ENCODE results near the gene AURKAIP1. TPM values are rescaled to one million over a fixed set of nuclear protein-coding genes. Genes with fewer than 3 reads are reported as not detected.

The AURKAIP1 gene
- total RNA-seq, 1 experiment from 2014 or later = 196 TPM

DNA sequence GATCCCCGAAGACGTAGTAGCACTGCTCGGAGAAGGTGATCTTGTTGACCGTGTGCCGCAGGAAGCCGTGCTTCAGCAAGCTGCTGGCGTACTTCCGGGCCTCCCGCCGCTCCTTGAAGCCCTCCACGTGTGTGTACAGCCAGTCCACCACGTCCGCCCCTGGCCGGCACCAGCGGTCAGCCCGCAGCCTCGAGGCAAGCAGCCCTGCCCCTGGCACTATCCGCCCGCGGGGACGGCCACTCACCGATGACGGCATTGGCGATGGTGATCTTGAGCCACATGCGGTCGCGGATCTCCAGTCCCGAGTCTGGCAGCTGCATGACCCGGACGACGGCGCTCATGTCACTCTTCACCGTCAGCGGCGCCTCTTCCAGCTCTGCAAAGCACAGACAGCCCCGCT is 36.7 kb downstream of the AURKAIP1 start:
- Histone ChIP-seq H3K9me3 (ENCODE audit: control insufficient read depth, low read depth, low read length) (no peaks in the 10 kb centered on the region), H3K23ac (ENCODE audit: insufficient read length, low read depth, low read length) (no peak overlapping the region), H4K5ac (ENCODE audit: insufficient read length, low read depth, low read length) (no peak overlapping the region), H4K20me1 (ENCODE audit: control insufficient read depth, insufficient read depth, insufficient read length) (no peaks in the 10 kb centered on the region), H2AFZ (ENCODE audit: low read length) (no peak overlapping the region), H3K56ac (ENCODE audit: insufficient read length, low read depth, low read length) (no peak overlapping the region), H2BK12ac (ENCODE audit: insufficient read length, low read depth, low read length) (no peak overlapping the region), H3K79me2 (ENCODE audit: insufficient read depth, low read length) (no peaks in the 10 kb centered on the region), H3K4me2 (ENCODE audit: insufficient read depth, insufficient read length, low read length) (no peak overlapping the region), H3K14ac (ENCODE audit: insufficient read depth, low read length) (no peak overlapping the region), H3K9ac (ENCODE audit: extremely low read depth, insufficient read length, low read length) (no peak overlapping the region), H2AK5ac (ENCODE audit: insufficient read length, low read length) (no peak overlapping the region), H3K23me2 (ENCODE audit: insufficient read length, low read depth, low read length, poor library complexity, severe bottlenecking) (no peaks in the 10 kb centered on the region), H3K27me3 (ENCODE audit: insufficient read depth, low read length) (no peaks in the 10 kb centered on the region), H3K4me1 (ENCODE audit: insufficient read depth, low read length) (no peaks in the 10 kb centered on the region), H3K4ac (ENCODE audit: low read depth, low read length) (no peak overlapping the region), H3K79me1 (ENCODE audit: insufficient read depth, low read depth, low read length, poor library complexity, severe bottlenecking) (no peaks in the 10 kb centered on the region), H2BK5ac (ENCODE audit: insufficient read length, low read length) (no peak overlapping the region), H3K27ac (ENCODE audit: insufficient read length, low read depth, low read length) (no peak overlapping the region), H2BK20ac (ENCODE audit: low read depth, low read length, poor library complexity, severe bottlenecking) (no peak overlapping the region), H2BK120ac (ENCODE audit: low read depth, low read length, poor library complexity, severe bottlenecking) (no peak overlapping the region), H4K91ac (ENCODE audit: insufficient read length, low read depth, low read length) (no peak overlapping the region), H3T11ph (ENCODE audit: low read length) (no peak overlapping the region), H2BK15ac (ENCODE audit: low read depth, low read length) (no peak overlapping the region), H4K8ac (replicated peaks; ENCODE audit: insufficient read length, low read depth, low read length) (no peak overlapping the region), H3K18ac (ENCODE audit: insufficient read length, low read depth, low read length) (no peak overlapping the region)
- Mint-ChIP-seq H3K4me1 (no peaks in the 10 kb centered on the region), H3K27ac (no peak overlapping the region), H3K27me3 (ENCODE audit: low read depth) (no peaks in the 10 kb centered on the region), H3K36me3 (ENCODE audit: insufficient read depth in 1 of 3, low read depth in 3 of 3) (peaks cover 21 to 38% (median 31%) of the 10 kb centered on the region in 3 experiments), H3K9me3 (peaks cover 0 to 8% of the 10 kb centered on the region in 2 experiments; a peak in 3 of 5 replicates), H3K4me3 (no peak overlapping the region)
- WGBS (ENCODE audit: extremely low coverage, insufficient read length, low lambda C conversion rate) = no CpG with 5 or more reads among the region's 36 CpGs
- TF ChIP-seq, protein P1, sequence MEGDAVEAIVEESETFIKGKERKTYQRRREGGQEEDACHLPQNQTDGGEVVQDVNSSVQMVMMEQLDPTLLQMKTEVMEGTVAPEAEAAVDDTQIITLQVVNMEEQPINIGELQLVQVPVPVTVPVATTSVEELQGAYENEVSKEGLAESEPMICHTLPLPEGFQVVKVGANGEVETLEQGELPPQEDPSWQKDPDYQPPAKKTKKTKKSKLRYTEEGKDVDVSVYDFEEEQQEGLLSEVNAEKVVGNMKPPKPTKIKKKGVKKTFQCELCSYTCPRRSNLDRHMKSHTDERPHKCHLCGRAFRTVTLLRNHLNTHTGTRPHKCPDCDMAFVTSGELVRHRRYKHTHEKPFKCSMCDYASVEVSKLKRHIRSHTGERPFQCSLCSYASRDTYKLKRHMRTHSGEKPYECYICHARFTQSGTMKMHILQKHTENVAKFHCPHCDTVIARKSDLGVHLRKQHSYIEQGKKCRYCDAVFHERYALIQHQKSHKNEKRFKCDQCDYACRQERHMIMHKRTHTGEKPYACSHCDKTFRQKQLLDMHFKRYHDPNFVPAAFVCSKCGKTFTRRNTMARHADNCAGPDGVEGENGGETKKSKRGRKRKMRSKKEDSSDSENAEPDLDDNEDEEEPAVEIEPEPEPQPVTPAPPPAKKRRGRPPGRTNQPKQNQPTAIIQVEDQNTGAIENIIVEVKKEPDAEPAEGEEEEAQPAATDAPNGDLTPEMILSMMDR (conservative IDR thresholded peaks at IDR 0.05) = no peak
- DNase-seq = no peak

Measured in H9 (cell line).